WTC11 (cell line): ENCODE measurements around the gene SLC25A38. TPM values are rescaled to one million over a fixed set of nuclear protein-coding genes. Genes with fewer than 3 reads are reported as not detected.

Experiments
- ATAC-seq: fragments of 200-7000 bp; cut with Tn5 transposase; 2 replicates; pipeline ENCODE4 v1.10.0; 2021; ENCODE audit warnings: mild to moderate bottlenecking, moderate library complexity
- CTCF ChIA-PET: fragments of 300-600 bp; sonication (Branson Sonifier 250); formaldehyde crosslinking; loops from one replicate; lab custom pipeline; 2021; ENCODE audit warnings: antibody characterized with exemption; lab: Charles Lee
- POLR2A ChIA-PET: fragments of 350-600 bp; sonication (Branson Sonifier 250); formaldehyde crosslinking; loops from one replicate; lab custom pipeline; 2021; ENCODE audit warnings: antibody characterized with exemption; lab: Charles Lee
- DNase-seq: peaks from one replicate; pipeline ENCODE4 v3.0.0; 2021; ENCODE audit warnings: low spot score
- H3K27ac Mint-ChIP-seq: 2 replicates; pipeline ENCODE4 v1.8.0; 2021; ENCODE audit warnings: mixed read lengths
- H3K27me3 Mint-ChIP-seq: 2 replicates; pipeline ENCODE4 v1.8.0; 2021; ENCODE audit warnings: low read depth, mild to moderate bottlenecking, moderate library complexity, mixed read lengths
- H3K36me3 Mint-ChIP-seq: 2 replicates; pipeline ENCODE4 v1.8.0; 2021; ENCODE audit warnings: mixed read lengths
- H3K4me1 Mint-ChIP-seq: 2 replicates; pipeline ENCODE4 v1.8.0; 2022; ENCODE audit warnings: mixed read lengths
- H3K4me3 Mint-ChIP-seq: 2 replicates; pipeline ENCODE4 v1.8.0; 2021; ENCODE audit warnings: mild to moderate bottlenecking, moderate library complexity, mixed read lengths
- H3K9me3 Mint-ChIP-seq: 2 replicates; pipeline ENCODE4 v1.8.0; 2021; ENCODE audit warnings: mixed read lengths
- ATF6 ChIP-seq: sonication (generic); formaldehyde crosslinking; IDR thresholded peaks from 2 replicates; pipeline ENCODE4 v1.8.1; 2023; ENCODE audit warnings: mild to moderate bottlenecking, missing genetic modification reagents
- E2F4 ChIP-seq: sonication (generic); formaldehyde crosslinking; IDR thresholded peaks from 2 replicates; pipeline ENCODE4 v1.8.1; 2022; ENCODE audit warnings: low read depth, mild to moderate bottlenecking, moderate library complexity, missing genetic modification reagents, borderline replicate concordance
- E2F5 ChIP-seq: sonication (generic); formaldehyde crosslinking; IDR thresholded peaks from 2 replicates; pipeline ENCODE4 v1.8.1; 2022; ENCODE audit warnings: mild to moderate bottlenecking, moderate library complexity, missing genetic modification reagents
- FOXK1 ChIP-seq: sonication (generic); formaldehyde crosslinking; IDR thresholded peaks from 2 replicates; pipeline ENCODE4 v1.8.0; 2022; ENCODE audit warnings: mild to moderate bottlenecking, moderate library complexity, missing genetic modification reagents
- FOXP4 ChIP-seq: sonication (generic); formaldehyde crosslinking; IDR thresholded peaks from 2 replicates; pipeline ENCODE4 v1.8.0; 2022; ENCODE audit warnings: mild to moderate bottlenecking, missing genetic modification reagents
- HMGXB4 ChIP-seq: sonication (generic); formaldehyde crosslinking; IDR thresholded peaks from 2 replicates; pipeline ENCODE4 v1.8.1; 2023; ENCODE audit warnings: mild to moderate bottlenecking, moderate library complexity, missing genetic modification reagents
- IRF2 ChIP-seq: sonication (generic); formaldehyde crosslinking; IDR thresholded peaks from 2 replicates; pipeline ENCODE4 v1.8.0; 2022; ENCODE audit warnings: low read depth, missing genetic modification reagents, borderline replicate concordance
- JAZF1 ChIP-seq: fragments of 250-450 bp; sonication (Bioruptor Pico); IDR thresholded peaks from 2 replicates; pipeline ENCODE4 v1.9.0; 2021; ENCODE audit warnings: moderate library complexity, mild to moderate bottlenecking, inconsistent platforms
- MLX ChIP-seq: sonication (generic); formaldehyde crosslinking; IDR thresholded peaks from 2 replicates; pipeline ENCODE4 v1.8.1; 2023; ENCODE audit warnings: mild to moderate bottlenecking, missing genetic modification reagents, moderate library complexity
- MXD4 ChIP-seq: fragments of 250-450 bp; sonication (Bioruptor Pico); IDR thresholded peaks from 2 replicates; pipeline ENCODE4 v1.8.0; 2021; ENCODE audit warnings: mild to moderate bottlenecking, moderate library complexity, borderline replicate concordance
- NFE2L1 ChIP-seq: sonication (generic); formaldehyde crosslinking; IDR thresholded peaks from 2 replicates; pipeline ENCODE4 v1.8.1; 2023; ENCODE audit warnings: missing genetic modification reagents
- NR3C1 ChIP-seq: sonication (generic); formaldehyde crosslinking; conservative IDR thresholded peaks from 2 replicates; pipeline ENCODE4 v1.8.1; 2023; ENCODE audit warnings: low read depth, mild to moderate bottlenecking, missing genetic modification reagents
- PREB ChIP-seq: sonication (generic); formaldehyde crosslinking; IDR thresholded peaks from 2 replicates; pipeline ENCODE4 v1.8.1; 2022; ENCODE audit warnings: mild to moderate bottlenecking, missing genetic modification reagents, moderate library complexity, borderline replicate concordance
- SMAD3 ChIP-seq: sonication (generic); formaldehyde crosslinking; IDR thresholded peaks from 2 replicates; pipeline ENCODE4 v1.8.0; 2022; ENCODE audit warnings: missing genetic modification reagents, mild to moderate bottlenecking, borderline replicate concordance
- SOX15 ChIP-seq: fragments of 250-450 bp; sonication (Bioruptor Pico); IDR thresholded peaks from 2 replicates; pipeline ENCODE4 v1.9.0; 2021; ENCODE audit warnings: mild to moderate bottlenecking
- ZNF263 ChIP-seq: sonication (generic); formaldehyde crosslinking; IDR thresholded peaks from 2 replicates; pipeline ENCODE4 v1.8.1; 2022; ENCODE audit warnings: low read depth, mild to moderate bottlenecking, moderate library complexity, missing genetic modification reagents
- ZNF281 ChIP-seq: sonication (generic); formaldehyde crosslinking; IDR thresholded peaks from 2 replicates; pipeline ENCODE4 v1.8.0; 2023; ENCODE audit warnings: mild to moderate bottlenecking, missing genetic modification reagents
- ZNF423 ChIP-seq: fragments of 250-450 bp; sonication (Bioruptor Pico); IDR thresholded peaks from 2 replicates; pipeline ENCODE4 v2.1.2; 2022; ENCODE audit warnings: mild to moderate bottlenecking, moderate library complexity
- total RNA-seq: library from RNA; stranded (reverse); gene quantifications from 3 replicates; pipeline ENCODE4 v1.2.3, GENCODE V29; 2021

Gene SLC25A38
- total RNA-seq, 1 experiment from 2014 or later, result 34.9 TPM

- no peak for TF ChIP-seq ATF6 (CRISPR knock-in tag)
- no peak for TF ChIP-seq FOXP4 (CRISPR knock-in tag)
- TF ChIP-seq FOXK1 (CRISPR knock-in tag), result no peak
- TF ChIP-seq ZNF263, result no peak
- no peak for TF ChIP-seq PREB (CRISPR knock-in tag)
- TF ChIP-seq NFE2L1 (CRISPR knock-in tag), result no peak
- no peak for TF ChIP-seq NR3C1
These were observed 60.4 kb downstream of the SLC25A38 start (continued) for GRCh38 chr3:39443530-39443929.

GRCh38 chr3:39445927-39446326, 62.8 kb downstream of the SLC25A38 start:
- H3K36me3 Mint-ChIP-seq, result no peaks in the 10 kb centered on the region
- no peak for DNase-seq
- TF ChIP-seq PREB (CRISPR knock-in tag) (no peak), NFE2L1 (CRISPR knock-in tag) (no peak), JAZF1 (no peak)
- ChIA-PET CTCF (interaction anchor here (0.8 to 2.9 kb wide), 5 partner anchors 12 to 158 kb away, joined by 3 to 54 read pairs (median 3); no protein-coding TSS in a partner anchor), POLR2A (no interaction called here)
- H3K4me3 Mint-ChIP-seq, result no peak overlapping the region
- no peak for ATAC-seq
- H3K27ac Mint-ChIP-seq, result no peak overlapping the region
- peaks cover 2% of the 10 kb centered on the region for H3K9me3 Mint-ChIP-seq
- H3K27me3 Mint-ChIP-seq, result no peaks in the 10 kb centered on the region
- H3K4me1 Mint-ChIP-seq, result peaks cover 12% of the 10 kb centered on the region

GRCh38 chr3:39446444-39446843, 63.3 kb downstream of the SLC25A38 start:
- ATAC-seq (no peak), DNase-seq (no peak)
- H3K4me1 Mint-ChIP-seq, result peaks cover 12% of the 10 kb centered on the region
- H3K36me3 Mint-ChIP-seq, result no peaks in the 10 kb centered on the region
- POLR2A ChIA-PET, result no interaction called here
- H3K27ac Mint-ChIP-seq, result no peak overlapping the region
- H3K4me3 Mint-ChIP-seq, result no peak overlapping the region
- CTCF ChIA-PET, result interaction anchor here (0.8 to 2.9 kb wide), 6 partner anchors 12 to 158 kb away, joined by 3 to 54 read pairs (median 6); partner anchors contain the start of gene MOBP
- H3K27me3 Mint-ChIP-seq, result no peaks in the 10 kb centered on the region
- H3K9me3 Mint-ChIP-seq, result peaks cover 4% of the 10 kb centered on the region
- TF ChIP-seq ZNF423 (CRISPR knock-in tag) (no peak), SOX15 (CRISPR knock-in tag) (no peak), HMGXB4 (CRISPR knock-in tag) (no peak), IRF2 (no peak), MLX (CRISPR knock-in tag) (no peak), ZNF281 (CRISPR knock-in tag) (no peak), E2F5 (CRISPR knock-in tag) (no peak), JAZF1 (no peak), E2F4 (no peak), SMAD3 (CRISPR knock-in tag) (no peak), MXD4 (CRISPR knock-in tag) (no peak)
